ENCODE results near the gene CAPRIN2.

GRCh38 chr12:30794591-30795409 lies 40.0 kb upstream of the CAPRIN2 start:
- no peak for TF ChIP-seq SUZ12 (IDR thresholded peaks at IDR 0.05; ENCODE audit: low read length)
- TF ChIP-seq CTCF (IDR thresholded peaks at IDR 0.05; ENCODE audit: control extremely low read depth in 1 of 3, insufficient read depth in 1 of 3, low read depth in 1 of 3, low read length in 3 of 3), result no peak
- no peak for TF ChIP-seq ATF3 (IDR thresholded peaks at IDR 0.05; ENCODE audit: insufficient read depth, low read depth, low read length)
- no peak for TF ChIP-seq POLR2AphosphoS5 (IDR thresholded peaks at IDR 0.05; ENCODE audit: low read depth, low read length)

Measured in H1 (cell line).